Measurements from ENCODE around the gene RBPMS2.
"Not testable (repeated sequence)": the region's sequence is repeated elsewhere in the genome, so short reads cannot be mapped to it uniquely, and the experiment has no call there.

Gene RBPMS2

GRCh38 chr15:64742921-64743320 is 32.5 kb downstream of the RBPMS2 start:
- no peak overlapping the region for H3K4me3 ChIP-seq (ENCODE audit: low read depth in 1 of 2, low read length in 1 of 2)
- H3K36me3 ChIP-seq = no peaks in the 10 kb centered on the region
- no peak overlapping the region for H3K27ac ChIP-seq
- H3K4me1 ChIP-seq (ENCODE audit: control insufficient read depth in 1 of 2, insufficient read depth in 1 of 2, low read depth in 1 of 2, low read length in 1 of 2) = no peaks in the 10 kb centered on the region
- no peak for TF ChIP-seq CTCF (IDR thresholded peaks at IDR 0.05)
- H3K9me3 ChIP-seq = no peaks in the 10 kb centered on the region
- peaks cover 20% of the 10 kb centered on the region for H3K27me3 ChIP-seq

- no peaks in the 10 kb centered on the region for H3K36me3 ChIP-seq
- TF ChIP-seq CTCF (IDR thresholded peaks at IDR 0.05) = no peak
- H3K9me3 ChIP-seq = no peaks in the 10 kb centered on the region
- H3K4me1 ChIP-seq (ENCODE audit: control insufficient read depth in 1 of 2, insufficient read depth in 1 of 2, low read depth in 1 of 2, low read length in 1 of 2) = no peaks in the 10 kb centered on the region
- no peak overlapping the region for H3K4me3 ChIP-seq (ENCODE audit: low read depth in 1 of 2, low read length in 1 of 2)
- no peak overlapping the region for H3K27ac ChIP-seq
- H3K27me3 ChIP-seq = peaks cover 15% of the 10 kb centered on the region
Measured at GRCh38 chr15:64742385-64742784, 33.0 kb downstream of the RBPMS2 start.

- H3K4me3 ChIP-seq (ENCODE audit: low read depth in 1 of 2, low read length in 1 of 2); H3K36me3 ChIP-seq; H3K4me1 ChIP-seq (ENCODE audit: control insufficient read depth in 1 of 2, insufficient read depth in 1 of 2, low read depth in 1 of 2, low read length in 1 of 2); H3K27me3 ChIP-seq; H3K9me3 ChIP-seq; H3K27ac ChIP-seq: not testable (repeated sequence)
Measured at GRCh38 chr15:64741708-64742107, 33.7 kb downstream of the RBPMS2 start.

- Histone ChIP-seq H3K4me1 (ENCODE audit: control insufficient read depth in 1 of 2, insufficient read depth in 1 of 2, low read depth in 1 of 2, low read length in 1 of 2) (no peaks in the 10 kb centered on the region), H3K27ac (no peak overlapping the region), H3K9me3 (no peaks in the 10 kb centered on the region), H3K36me3 (no peaks in the 10 kb centered on the region), H3K4me3 (ENCODE audit: low read depth in 1 of 2, low read length in 1 of 2) (no peak overlapping the region), H3K27me3 (no peaks in the 10 kb centered on the region)
- no peak for TF ChIP-seq CTCF (IDR thresholded peaks at IDR 0.05)
Measured at GRCh38 chr15:64740311-64741170, 34.8 kb downstream of the RBPMS2 start.

GRCh38 chr15:64739577-64740143 is 35.7 kb downstream of the RBPMS2 start:
- Histone ChIP-seq H3K4me1 (ENCODE audit: control insufficient read depth in 1 of 2, insufficient read depth in 1 of 2, low read depth in 1 of 2, low read length in 1 of 2) (no peaks in the 10 kb centered on the region), H3K27me3 (no peaks in the 10 kb centered on the region), H3K9me3 (no peaks in the 10 kb centered on the region), H3K27ac (no peak overlapping the region), H3K36me3 (no peaks in the 10 kb centered on the region), H3K4me3 (ENCODE audit: low read depth in 1 of 2, low read length in 1 of 2) (no peak overlapping the region)
- no peak for TF ChIP-seq CTCF (IDR thresholded peaks at IDR 0.05)

- H3K27me3 ChIP-seq = no peaks in the 10 kb centered on the region
- H3K36me3 ChIP-seq = no peaks in the 10 kb centered on the region
- no peak for TF ChIP-seq CTCF (IDR thresholded peaks at IDR 0.05)
- no peaks in the 10 kb centered on the region for H3K4me1 ChIP-seq (ENCODE audit: control insufficient read depth in 1 of 2, insufficient read depth in 1 of 2, low read depth in 1 of 2, low read length in 1 of 2)
- no peak overlapping the region for H3K27ac ChIP-seq
- no peaks in the 10 kb centered on the region for H3K9me3 ChIP-seq
- H3K4me3 ChIP-seq (ENCODE audit: low read depth in 1 of 2, low read length in 1 of 2) = no peak overlapping the region
Measured at GRCh38 chr15:64739156-64739555, 36.2 kb downstream of the RBPMS2 start.
